ENCODE results near the gene CREM. TPM values are rescaled to one million over a fixed set of nuclear protein-coding genes. Genes with fewer than 3 reads are reported as not detected.

Gene CREM
- total RNA-seq, 1 experiment from 2014 or later = 21.4 TPM

GRCh38 chr10:35092851-35093250, 33.8 kb upstream of the CREM start:
- Histone ChIP-seq H3K79me2 (ENCODE audit: insufficient read depth, low read length) (peaks cover 22% of the 10 kb centered on the region), H3K9me3 (ENCODE audit: control insufficient read depth in 1 of 2, insufficient read depth in 1 of 2, low read depth in 1 of 2, low read length in 2 of 2) (peaks cover 0 to 5% of the 10 kb centered on the region in 2 experiments; a peak in 1 of 4 replicates), H3K9ac (ENCODE audit: low read length) (no peak overlapping the region), H4K20me1 (ENCODE audit: insufficient read depth) (no peaks in the 10 kb centered on the region), H3K9me2 (ENCODE audit: insufficient read depth) (no peaks in the 10 kb centered on the region), H3K36me3 (ENCODE audit: control insufficient read depth in 1 of 2, insufficient read depth in 2 of 2, low read length in 2 of 2) (no peaks in the 10 kb centered on the region), H3K4me2 (ENCODE audit: low read length) (no peak overlapping the region), H3K27ac (ENCODE audit: low read depth, low read length) (no peak overlapping the region), H2AFZ (ENCODE audit: low read depth, low read length, poor library complexity, severe bottlenecking) (no peak overlapping the region), H3K27me3 (ENCODE audit: insufficient read depth, low read length) (no peaks in the 10 kb centered on the region), H3K4me3 (replicated peaks in 1 of 2; ENCODE audit: low read depth in 1 of 2, low read length in 2 of 2) (no peak overlapping the region), H3K4me1 (ENCODE audit: control insufficient read depth in 1 of 2, insufficient read depth in 2 of 2, low read length in 2 of 2) (peaks cover 3 to 19% of the 10 kb centered on the region in 2 experiments; a peak in 2 of 4 replicates)
- ChIA-PET RAD21 (ENCODE audit: low non-redundant PET in 1 of 2, low total read pairs in 2 of 2, uncharacterized antibody in 2 of 2, unreplicated experiment in 2 of 2) (no interaction called here), POLR2A (no interaction called here), CTCF (no interaction called here)
- ATAC-seq (no peak), DNase-seq (ENCODE audit: low read depth, low spot score) (no peak)
- no TSS peak for BruUV-seq (replicated peaks)
- TF ChIP-seq SRF (IDR thresholded peaks at IDR 0.05; ENCODE audit: low read depth) = no peak
- TF ChIP-seq RAD21 (IDR thresholded peaks at IDR 0.05; ENCODE audit: low read depth) = peak; percentile 35; the same call in 1 of the 2 replicates
- intact Hi-C loops (cut with micrococcal nuclease) = no loop called here

GRCh38 chr10:35096312-35096711, 30.3 kb upstream of the CREM start:
- no peak overlapping the region for H2AFZ ChIP-seq (ENCODE audit: low read depth, low read length, poor library complexity, severe bottlenecking)
- no peak for ATAC-seq
- no peaks in the 10 kb centered on the region for H3K79me2 ChIP-seq (ENCODE audit: insufficient read depth, low read length)
- ChIA-PET CTCF (interaction anchor here (1.2 kb wide), 1 partner anchor 30 kb away, joined by 3 read pairs; the partner anchor contains the start of gene CREM), RAD21 (ENCODE audit: low non-redundant PET in 1 of 2, low total read pairs in 2 of 2, uncharacterized antibody in 2 of 2, unreplicated experiment in 2 of 2) (no interaction called here), POLR2A (no interaction called here)
- BruUV-seq (replicated peaks) = no TSS peak
- no peak overlapping the region for H3K27ac ChIP-seq (ENCODE audit: low read depth, low read length)
- no peak overlapping the region for H3K9ac ChIP-seq (ENCODE audit: low read length)
- H4K20me1 ChIP-seq (ENCODE audit: insufficient read depth) = no peaks in the 10 kb centered on the region
- no peak for DNase-seq (ENCODE audit: low read depth, low spot score)
- no peaks in the 10 kb centered on the region for H3K27me3 ChIP-seq (ENCODE audit: insufficient read depth, low read length)
- H3K4me1 ChIP-seq (ENCODE audit: control insufficient read depth in 1 of 2, insufficient read depth in 2 of 2, low read length in 2 of 2) = no peaks in the 10 kb centered on the region
- peaks cover 0 to 5% of the 10 kb centered on the region in 2 experiments; a peak in 1 of 4 replicates for H3K9me3 ChIP-seq (ENCODE audit: control insufficient read depth in 1 of 2, insufficient read depth in 1 of 2, low read depth in 1 of 2, low read length in 2 of 2)
- no peaks in the 10 kb centered on the region for H3K36me3 ChIP-seq (ENCODE audit: control insufficient read depth in 1 of 2, insufficient read depth in 2 of 2, low read length in 2 of 2)
- no peaks in the 10 kb centered on the region for H3K9me2 ChIP-seq (ENCODE audit: insufficient read depth)
- no peak overlapping the region for H3K4me3 ChIP-seq (replicated peaks in 1 of 2; ENCODE audit: low read depth in 1 of 2, low read length in 2 of 2)
- no peak for TF ChIP-seq POLR2A (IDR thresholded peaks at IDR 0.05; ENCODE audit: borderline replicate concordance, extremely low read depth, insufficient read depth, insufficient read length)
- no peak for TF ChIP-seq RAD21 (IDR thresholded peaks at IDR 0.05; ENCODE audit: low read depth)
- TF ChIP-seq JUND (IDR thresholded peaks at IDR 0.05) = no peak
- TF ChIP-seq EZH2phosphoT487 (IDR thresholded peaks at IDR 0.05; ENCODE audit: borderline replicate concordance) = no peak
- no peak for TF ChIP-seq ZNF274 (IDR thresholded peaks at IDR 0.05; ENCODE audit: low read depth, low read length)
- no peak for TF ChIP-seq SP1 (IDR thresholded peaks at IDR 0.05; ENCODE audit: low read depth)
- TF ChIP-seq SRF (IDR thresholded peaks at IDR 0.05; ENCODE audit: low read depth) = no peak
- TF ChIP-seq ELF1 (IDR thresholded peaks at IDR 0.05; ENCODE audit: borderline replicate concordance, low read depth) = no peak
- no peak for TF ChIP-seq POLR2AphosphoS5 (IDR thresholded peaks at IDR 0.05; ENCODE audit: low read depth, low read length)
- intact Hi-C loops (cut with micrococcal nuclease) = no loop called here
- no peak overlapping the region for H3K4me2 ChIP-seq (ENCODE audit: low read length)

Data from HCT116 (cell line).